Naive thymus-derived CD8-positive, alpha-beta T cell (primary cell): Measurements from ENCODE around the gene IGF2. TPM values are rescaled to one million over a fixed set of nuclear protein-coding genes. Genes with fewer than 3 reads are reported as not detected.

Experiments
- ATAC-seq, 2 donors: fragments of 150-1000 bp; cut with Tn5 transposase in 1 of 2; sonication (Bioruptor Pico), chemical (Tn5 transposase) in 1 of 2; 1 replicate in 1 of 2; 2 replicates in 1 of 2; pipeline ENCODE4 v1.10.0; 2021; ENCODE audit warnings: mild to moderate bottlenecking in 2 of 2, moderate library complexity in 2 of 2
- POLR2A ChIA-PET: fragments of 350-600 bp; sonication (Branson Sonifier 250); formaldehyde crosslinking; loops from one replicate; lab custom pipeline; 2021; ENCODE audit warnings: antibody characterized with exemption; lab: Charles Lee
- DNase-seq, 10 donors: peaks; one replicate each; pipeline versions ENCODE4 v3.0.0 to v3.0.0-alpha.2; 2020 to 2022
- H3K27ac Mint-ChIP-seq, 10 donors: one replicate each; pipeline ENCODE4 v1.8.0; 2020 to 2022; ENCODE audit warnings: mild to moderate bottlenecking in 10 of 10, mixed read lengths in 10 of 10, moderate library complexity in 4 of 10, inconsistent platforms in 1 of 10
- H3K27me3 Mint-ChIP-seq, 5 donors: one replicate each; pipeline ENCODE4 v1.8.0; 2021 to 2022; ENCODE audit warnings: mixed read lengths in 5 of 5
- H3K36me3 Mint-ChIP-seq, 3 donors: one replicate each; pipeline ENCODE4 v1.8.0; 2020 to 2022; ENCODE audit warnings: mixed read lengths in 3 of 3, mild to moderate bottlenecking in 2 of 3, inconsistent platforms in 1 of 3
- H3K4me1 Mint-ChIP-seq, 4 donors: one replicate each; pipeline ENCODE4 v1.8.0; 2021 to 2022; ENCODE audit warnings: mixed read lengths in 4 of 4
- H3K4me3 Mint-ChIP-seq, 10 donors: one replicate each; pipeline ENCODE4 v1.8.0; 2020 to 2022; ENCODE audit warnings: mild to moderate bottlenecking in 10 of 10, mixed read lengths in 10 of 10, moderate library complexity in 6 of 10, inconsistent platforms in 1 of 10
- H3K9me3 Mint-ChIP-seq, 9 donors: one replicate each; pipeline ENCODE4 v1.8.0; 2020 to 2022; ENCODE audit warnings: mixed read lengths in 9 of 9, mild to moderate bottlenecking in 3 of 9, inconsistent platforms in 1 of 9, moderate library complexity in 1 of 9
- polyA plus RNA-seq, 3 donors: library from polyadenylated mRNA; unstranded; fragments of 300-500 nt; fragmentation: Illumina TruSeq; gene quantifications; one replicate each; pipeline ENCODE4 v1.2.3, GENCODE V29; 2021
- total RNA-seq, 8 experiments: library from RNA in 2 of 8; stranded (reverse) in 2 of 8; gene quantifications; one replicate each; pipeline ENCODE4 v1.2.3 and lab custom pipeline; 2021 to 2026

IGF2 gene
- total and polyA plus RNA-seq, 5 experiments from 2014 or later = not detected

DNA sequence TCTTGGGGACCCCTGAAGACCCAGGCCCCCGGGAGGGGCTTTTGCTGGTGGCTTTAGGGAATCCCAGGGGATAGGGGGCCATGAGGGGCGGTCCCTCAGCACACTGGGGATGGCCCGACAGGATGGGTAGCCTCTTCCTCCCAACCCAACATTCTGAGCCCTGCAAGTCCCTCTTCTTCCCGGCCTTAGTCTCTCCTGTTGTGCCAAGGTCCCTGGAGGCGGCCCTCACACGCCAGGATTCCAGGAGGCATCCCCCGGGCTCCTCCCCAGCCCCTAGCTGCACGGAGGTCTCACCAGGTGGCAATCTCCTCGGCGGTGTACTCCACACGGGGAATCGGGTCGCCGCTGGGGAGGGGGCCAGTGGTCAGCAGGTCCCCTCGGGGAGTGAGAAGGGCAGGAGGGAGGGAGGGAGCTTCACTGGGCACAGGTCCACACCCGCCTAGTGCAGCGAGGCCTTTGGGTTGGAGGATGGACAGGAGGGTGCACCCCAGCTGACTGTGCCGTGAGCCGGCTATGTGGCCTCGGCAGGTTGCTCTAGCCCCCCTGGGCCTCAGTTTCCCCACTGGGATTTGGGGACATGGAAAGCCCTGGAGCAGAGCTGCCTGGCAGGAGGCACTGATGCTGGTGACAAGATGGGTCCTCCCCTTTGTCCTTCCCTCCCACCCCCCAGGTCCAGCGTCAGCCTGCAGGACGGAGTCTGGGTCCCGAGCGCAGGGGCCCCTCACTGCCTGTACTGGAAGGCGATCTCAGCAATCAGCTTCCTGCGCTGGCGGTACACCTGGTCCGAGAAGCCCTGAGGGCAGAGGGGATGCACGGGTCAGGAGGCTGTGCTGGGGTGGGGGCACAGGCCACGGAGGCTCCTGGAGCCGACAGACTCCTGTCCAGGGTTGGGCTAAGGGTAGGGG, 28.2 kb upstream of the IGF2 start:
- Mint-ChIP-seq H3K27me3 (peaks cover 0 to 24% (median 1%) of the 10 kb centered on the region in 5 donors), H3K9me3 (no peaks in the 10 kb centered on the region), H3K27ac (no peak overlapping the region), H3K4me3 (no peak overlapping the region), H3K36me3 (no peaks in the 10 kb centered on the region), H3K4me1 (no peaks in the 10 kb centered on the region)
- no peak for ATAC-seq
- POLR2A ChIA-PET = no interaction called here
- no peak for DNase-seq

DNA sequence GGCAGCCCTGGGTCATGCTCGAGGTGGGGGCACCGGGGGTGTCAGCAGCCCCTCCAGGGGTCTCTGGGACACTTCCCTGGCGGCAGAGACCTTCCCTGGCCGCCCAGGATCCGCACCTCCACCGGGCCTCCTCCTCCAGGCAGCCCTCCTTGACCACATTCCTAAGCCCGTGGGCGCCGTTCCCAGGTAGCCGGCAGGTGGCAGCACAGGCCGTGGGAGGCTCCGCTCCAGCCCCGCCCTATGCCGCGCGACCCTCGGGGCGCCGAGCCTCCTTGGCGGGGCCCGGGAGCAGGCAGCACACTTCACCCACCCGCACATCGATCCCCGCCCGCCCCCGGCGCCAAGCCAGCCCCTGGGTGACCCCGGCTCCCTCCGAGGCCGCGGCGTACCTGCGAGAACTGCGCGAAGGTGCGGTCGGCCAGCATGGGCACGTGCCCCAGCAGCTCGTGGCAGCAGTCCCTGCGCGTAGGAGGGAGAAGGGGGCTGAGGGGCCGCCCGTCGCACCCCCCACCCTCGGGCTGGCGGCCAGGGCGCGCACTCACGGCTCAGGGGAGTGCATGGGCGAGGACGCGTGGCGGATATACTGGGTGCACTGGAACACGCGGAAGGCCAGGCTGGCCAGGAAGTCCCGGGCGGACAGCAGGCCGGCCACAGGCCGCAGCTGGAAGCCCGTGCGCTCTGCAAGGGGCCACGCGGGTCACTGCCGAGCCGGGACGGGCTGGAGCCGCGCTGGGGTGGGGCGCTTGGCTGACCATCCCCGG, 27.1 kb upstream of the IGF2 start:
- peaks cover 0 to 24% (median 1%) of the 10 kb centered on the region in 5 donors for H3K27me3 Mint-ChIP-seq
- no peak overlapping the region for H3K4me3 Mint-ChIP-seq

DNA sequence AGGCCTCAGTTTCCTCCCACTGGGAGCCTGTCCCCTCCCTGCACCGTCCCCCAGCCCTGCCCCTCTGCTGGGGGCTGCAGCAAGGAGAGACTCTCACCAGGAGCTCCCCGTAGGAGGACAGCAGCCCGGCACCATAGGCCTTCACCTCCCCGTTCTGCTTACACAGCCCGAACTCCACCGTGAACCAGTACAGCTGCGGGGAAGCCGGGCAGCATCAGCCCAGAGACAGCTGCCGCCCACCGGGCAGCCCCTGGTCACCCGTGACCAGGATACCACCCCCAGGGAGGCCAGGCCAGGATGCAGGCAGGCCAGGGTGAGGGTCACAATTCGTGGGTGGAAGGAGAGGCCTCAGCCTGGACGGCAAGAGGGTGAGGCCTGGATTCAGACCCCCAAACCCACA, 26.4 kb upstream of the IGF2 start:
- DNase-seq (no peak), ATAC-seq (no peak)
- Mint-ChIP-seq H3K36me3 (no peaks in the 10 kb centered on the region), H3K27me3 (peaks cover 0 to 24% (median 1%) of the 10 kb centered on the region in 5 donors), H3K27ac (no peak overlapping the region), H3K9me3 (no peaks in the 10 kb centered on the region), H3K4me1 (no peaks in the 10 kb centered on the region), H3K4me3 (no peak overlapping the region)
- POLR2A ChIA-PET = no interaction called here

More for the DNA sequence above, 27.1 kb upstream of the IGF2 start:
- ATAC-seq = peak; percentile 82 to 83
- Mint-ChIP-seq H3K4me1 (no peaks in the 10 kb centered on the region), H3K27ac (no peak overlapping the region), H3K36me3 (no peaks in the 10 kb centered on the region), H3K9me3 (no peaks in the 10 kb centered on the region)
- DNase-seq = peak in 9 of 10 donors; percentile 17 to 53 (median 50)
- POLR2A ChIA-PET = no interaction called here

DNA sequence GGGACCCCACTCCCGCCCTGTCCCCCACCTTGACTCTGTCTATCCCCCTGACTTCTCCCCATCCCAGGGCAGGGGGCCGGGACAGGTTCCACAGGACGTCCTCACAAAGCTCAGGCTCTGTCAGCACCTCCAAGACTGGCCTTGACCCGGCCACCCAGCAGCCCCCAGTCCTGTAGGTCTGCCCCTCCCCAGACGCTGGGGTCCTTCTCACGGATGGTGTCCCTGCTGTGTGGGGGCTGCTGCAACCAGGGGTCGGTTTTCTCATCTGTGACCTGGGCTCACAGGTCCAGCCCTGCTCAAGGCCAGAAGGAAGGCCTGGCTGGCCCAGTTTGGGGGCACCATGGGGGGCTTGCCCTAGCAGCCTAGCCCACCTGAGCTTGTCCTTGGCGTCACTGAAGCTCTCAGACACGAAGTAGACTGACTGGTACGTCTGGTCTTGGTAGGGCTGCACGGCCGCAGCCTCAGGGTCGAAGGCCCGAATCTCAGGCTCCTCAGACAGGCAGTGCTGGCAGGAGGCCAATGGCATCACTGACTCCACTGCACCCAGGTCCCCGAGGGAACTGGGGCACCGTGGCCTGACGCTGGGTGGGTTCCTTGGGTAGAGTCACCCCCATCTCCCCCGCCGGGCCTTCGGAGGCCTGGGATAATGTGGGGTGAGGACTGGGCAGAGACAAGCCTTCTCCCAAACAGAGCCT, 25.8 kb upstream of the IGF2 start:
- H3K36me3 Mint-ChIP-seq = no peaks in the 10 kb centered on the region
- POLR2A ChIA-PET = interaction anchor here (1.1 kb wide), 1 partner anchor 236 kb away, joined by 3 read pairs; the partner anchor contains the start of gene TSSC4
- H3K27me3 Mint-ChIP-seq = peaks cover 0 to 24% (median 1%) of the 10 kb centered on the region in 5 donors

DNA sequence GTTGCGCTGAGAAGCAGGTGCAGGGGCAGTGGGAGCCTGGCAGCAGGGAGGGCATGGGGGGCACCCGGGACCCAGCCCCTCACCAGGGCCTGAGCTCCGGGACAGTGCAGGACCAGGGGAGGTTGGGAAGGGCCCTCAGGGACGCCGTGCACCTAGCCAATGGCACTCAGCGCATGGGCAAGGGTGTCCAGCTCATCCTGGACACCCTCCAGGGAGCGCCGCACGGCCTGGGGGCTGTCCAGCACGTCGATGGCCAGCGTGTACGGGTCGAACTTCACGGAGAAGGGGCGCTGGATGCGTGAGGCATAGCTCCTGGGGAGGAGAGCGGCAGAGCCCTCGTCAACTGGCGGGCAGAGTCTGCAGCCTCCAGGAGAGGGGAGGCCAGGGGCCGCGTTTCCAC, 24.9 kb upstream of the IGF2 start:
- Mint-ChIP-seq H3K4me1 (no peaks in the 10 kb centered on the region), H3K4me3 (no peak overlapping the region), H3K36me3 (no peaks in the 10 kb centered on the region), H3K27ac (no peak overlapping the region), H3K9me3 (no peaks in the 10 kb centered on the region), H3K27me3 (peaks cover 0 to 24% (median 2%) of the 10 kb centered on the region in 5 donors)
- DNase-seq (no peak), ATAC-seq (no peak)
- POLR2A ChIA-PET = interaction anchor here (1.1 kb wide), 1 partner anchor 237 kb away, joined by 3 read pairs; the partner anchor contains the start of gene TSSC4

More for the DNA sequence above, 25.8 kb upstream of the IGF2 start:
- ATAC-seq (no peak), DNase-seq (no peak)
- no peaks in the 10 kb centered on the region for H3K4me1 Mint-ChIP-seq
- no peak overlapping the region for H3K27ac Mint-ChIP-seq
- no peaks in the 10 kb centered on the region for H3K9me3 Mint-ChIP-seq
- no peak overlapping the region for H3K4me3 Mint-ChIP-seq

DNA sequence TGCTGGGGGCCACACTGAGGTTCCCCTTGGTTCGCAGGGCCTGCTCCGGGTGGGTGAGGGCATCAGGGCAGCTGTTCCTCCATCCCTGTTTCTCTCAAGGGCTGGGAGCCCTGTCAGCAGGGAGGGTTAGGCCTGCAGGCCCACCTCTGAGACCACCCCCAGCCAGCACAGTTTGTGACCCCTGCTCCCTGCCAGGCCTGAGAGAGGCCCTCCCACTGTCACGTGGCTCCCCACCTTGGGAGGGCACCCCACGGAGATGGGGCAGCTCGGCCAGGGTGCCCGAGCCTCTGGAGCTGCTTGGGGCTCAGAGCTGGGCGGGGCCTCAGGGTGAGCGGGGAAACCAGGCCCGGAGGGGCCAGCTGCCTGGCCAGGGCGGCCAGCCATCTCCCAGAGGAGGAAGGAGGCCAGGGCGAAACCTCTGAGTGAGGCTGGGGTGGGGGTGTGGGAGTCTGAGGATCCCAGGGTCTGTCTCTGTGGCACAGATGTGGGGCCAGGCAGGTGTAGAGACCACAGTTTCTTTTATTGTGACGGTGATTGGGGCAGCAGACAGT, 24.3 kb upstream of the IGF2 start:
- Mint-ChIP-seq H3K27me3 (peaks cover 0 to 24% (median 2%) of the 10 kb centered on the region in 5 donors), H3K27ac (no peak overlapping the region), H3K4me1 (no peaks in the 10 kb centered on the region), H3K4me3 (no peak overlapping the region), H3K9me3 (no peaks in the 10 kb centered on the region), H3K36me3 (no peaks in the 10 kb centered on the region)
- DNase-seq = no peak
- no peak for ATAC-seq
- POLR2A ChIA-PET = interaction anchor here (0.6 to 1.1 kb wide), 2 partner anchors 25 to 237 kb away, joined by 3 read pairs; partner anchors contain the start of gene TSSC4

DNA sequence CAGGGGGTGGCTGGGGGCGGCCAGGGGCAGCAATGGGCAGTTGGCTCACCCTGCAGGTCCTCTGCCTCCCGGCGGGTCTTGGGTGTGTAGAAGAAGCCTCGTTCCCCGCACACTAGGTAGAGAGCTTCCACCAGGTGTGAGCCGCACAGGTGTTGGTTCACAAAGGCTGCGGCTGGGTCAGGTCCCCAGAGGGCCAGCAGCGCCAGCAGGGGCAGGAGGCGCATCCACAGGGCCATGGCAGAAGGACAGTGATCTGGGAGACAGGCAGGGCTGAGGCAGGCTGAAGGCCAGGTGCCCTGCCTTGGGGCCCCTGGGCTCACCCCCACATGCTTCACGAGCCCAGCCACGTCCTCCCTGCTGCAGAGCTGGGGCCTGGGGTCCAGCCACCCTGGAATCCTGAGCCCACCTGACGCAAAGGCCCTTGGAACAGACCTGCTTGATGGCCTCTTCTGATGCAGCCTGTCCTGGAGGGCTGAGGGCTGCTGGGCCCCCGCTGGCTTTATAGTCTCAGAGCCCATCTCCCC, 21.6 kb upstream of the IGF2 start, which contains the start of gene INS:
TSS of gene INS (minus strand) at position 474 of the 524 bp plus-strand sequence. CDS start at position 236, 238 bp downstream.
- H3K27ac Mint-ChIP-seq = peak within 1 kb of the TSS in 1 of 10 donors; percentile 49
- peaks cover 0 to 19% (median 2%) of the 10 kb centered on the region in 5 donors for H3K27me3 Mint-ChIP-seq
- H3K4me3 Mint-ChIP-seq = no peak within 1 kb of the TSS
- DNase-seq (no peak), ATAC-seq (no peak)
- H3K4me1 Mint-ChIP-seq = no peaks in the 10 kb centered on the region
- POLR2A ChIA-PET = no interaction called here
- H3K36me3 Mint-ChIP-seq = no peaks in the 10 kb centered on the region
- H3K9me3 Mint-ChIP-seq = no peaks in the 10 kb centered on the region

DNA sequence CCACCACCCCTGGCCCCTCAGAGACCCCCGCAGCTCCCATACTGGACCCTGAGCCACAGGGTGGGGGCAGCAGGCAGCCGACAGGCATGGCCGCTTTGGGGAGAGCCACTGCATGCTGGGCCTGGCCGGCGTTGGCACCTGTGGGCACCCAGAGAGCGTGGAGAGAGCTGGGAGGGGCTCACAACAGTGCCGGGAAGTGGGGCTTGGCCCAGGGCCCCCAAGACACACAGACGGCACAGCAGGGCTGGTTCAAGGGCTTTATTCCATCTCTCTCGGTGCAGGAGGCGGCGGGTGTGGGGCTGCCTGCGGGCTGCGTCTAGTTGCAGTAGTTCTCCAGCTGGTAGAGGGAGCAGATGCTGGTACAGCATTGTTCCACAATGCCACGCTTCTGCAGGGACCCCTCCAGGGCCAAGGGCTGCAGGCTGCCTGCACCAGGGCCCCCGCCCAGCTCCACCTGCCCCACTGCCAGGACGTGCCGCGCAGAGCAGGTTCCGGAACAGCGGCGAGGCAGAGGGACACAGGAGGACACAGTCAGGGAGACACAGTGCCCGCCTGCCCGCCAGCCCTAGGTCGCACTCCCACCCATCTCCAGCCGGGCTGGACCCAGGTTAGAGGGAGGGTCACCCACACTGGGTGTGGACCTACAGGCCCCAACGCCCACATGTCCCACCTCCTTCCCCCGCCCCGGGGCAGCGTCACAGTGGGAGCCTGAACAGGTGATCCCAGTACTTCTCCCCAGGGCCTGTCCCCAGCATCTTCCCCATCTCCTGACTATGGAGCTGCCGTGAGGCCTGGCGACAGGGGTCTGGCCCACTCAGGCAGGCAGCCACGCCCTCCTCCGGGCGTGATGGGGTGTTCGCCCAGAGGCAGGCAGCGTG, 20.6 kb upstream of the IGF2 start:
- peaks cover 0 to 14% (median 2%) of the 10 kb centered on the region in 5 donors for H3K27me3 Mint-ChIP-seq
- no peak overlapping the region for H3K27ac Mint-ChIP-seq
- no peak overlapping the region for H3K4me3 Mint-ChIP-seq
- no peaks in the 10 kb centered on the region for H3K9me3 Mint-ChIP-seq
- no peaks in the 10 kb centered on the region for H3K36me3 Mint-ChIP-seq
- ATAC-seq (no peak), DNase-seq (no peak)
- no peaks in the 10 kb centered on the region for H3K4me1 Mint-ChIP-seq
- POLR2A ChIA-PET = no interaction called here

DNA sequence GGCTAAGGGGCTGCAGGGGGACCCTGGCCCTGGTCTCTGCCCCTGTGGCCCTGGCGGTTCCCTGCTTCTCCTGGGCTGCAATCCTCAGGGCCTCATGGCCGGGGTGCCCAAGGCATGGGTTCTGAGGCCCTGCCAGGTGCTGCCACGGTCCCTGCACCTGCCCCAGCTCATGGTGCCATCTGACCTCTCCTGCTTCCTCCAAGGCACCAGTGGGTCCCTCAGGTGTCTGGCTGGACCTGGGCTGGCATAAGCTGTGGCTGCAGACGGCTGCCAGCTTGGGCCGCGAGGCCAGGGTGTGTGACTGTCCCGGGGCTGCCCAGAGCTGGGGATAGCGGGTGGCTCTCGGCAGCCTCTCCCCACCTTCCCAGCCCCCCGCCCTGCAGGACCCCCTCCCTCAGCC, 19.8 kb upstream of the IGF2 start:
- Mint-ChIP-seq H3K4me3 (no peak overlapping the region), H3K36me3 (no peaks in the 10 kb centered on the region), H3K27ac (no peak overlapping the region), H3K9me3 (no peaks in the 10 kb centered on the region), H3K27me3 (peaks cover 0 to 9% (median 2%) of the 10 kb centered on the region in 5 donors), H3K4me1 (no peaks in the 10 kb centered on the region)
- no peak for DNase-seq
- ATAC-seq = no peak
- POLR2A ChIA-PET = no interaction called here

DNA sequence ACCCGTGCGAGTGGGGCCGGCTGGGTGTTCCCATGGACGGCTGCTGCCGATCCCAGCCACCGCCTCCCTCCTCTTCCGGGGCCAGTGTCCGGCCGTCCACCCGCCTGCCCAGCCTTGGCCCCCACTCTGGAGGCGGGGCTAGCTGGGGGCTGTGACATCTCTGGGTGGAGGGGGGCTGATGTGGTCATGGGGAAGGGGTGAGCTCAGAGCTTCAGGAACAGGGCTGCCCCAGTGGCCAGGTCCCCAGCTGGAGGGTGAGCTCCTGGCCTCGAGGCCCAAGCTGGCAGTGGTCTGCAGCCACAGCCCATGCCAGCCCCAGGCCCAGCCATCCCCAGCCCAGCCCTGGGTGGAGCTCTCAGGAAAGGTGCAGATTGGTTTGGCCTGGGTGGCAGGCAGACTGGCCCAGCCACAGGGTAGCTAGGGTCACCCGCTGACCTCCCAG, 19.1 kb upstream of the IGF2 start:
- ATAC-seq = no peak
- Mint-ChIP-seq H3K4me1 (no peaks in the 10 kb centered on the region), H3K27ac (no peak overlapping the region), H3K36me3 (no peaks in the 10 kb centered on the region), H3K4me3 (no peak overlapping the region), H3K9me3 (no peaks in the 10 kb centered on the region), H3K27me3 (peaks cover 0 to 9% (median 2%) of the 10 kb centered on the region in 5 donors)
- DNase-seq = no peak
- POLR2A ChIA-PET = no interaction called here

DNA sequence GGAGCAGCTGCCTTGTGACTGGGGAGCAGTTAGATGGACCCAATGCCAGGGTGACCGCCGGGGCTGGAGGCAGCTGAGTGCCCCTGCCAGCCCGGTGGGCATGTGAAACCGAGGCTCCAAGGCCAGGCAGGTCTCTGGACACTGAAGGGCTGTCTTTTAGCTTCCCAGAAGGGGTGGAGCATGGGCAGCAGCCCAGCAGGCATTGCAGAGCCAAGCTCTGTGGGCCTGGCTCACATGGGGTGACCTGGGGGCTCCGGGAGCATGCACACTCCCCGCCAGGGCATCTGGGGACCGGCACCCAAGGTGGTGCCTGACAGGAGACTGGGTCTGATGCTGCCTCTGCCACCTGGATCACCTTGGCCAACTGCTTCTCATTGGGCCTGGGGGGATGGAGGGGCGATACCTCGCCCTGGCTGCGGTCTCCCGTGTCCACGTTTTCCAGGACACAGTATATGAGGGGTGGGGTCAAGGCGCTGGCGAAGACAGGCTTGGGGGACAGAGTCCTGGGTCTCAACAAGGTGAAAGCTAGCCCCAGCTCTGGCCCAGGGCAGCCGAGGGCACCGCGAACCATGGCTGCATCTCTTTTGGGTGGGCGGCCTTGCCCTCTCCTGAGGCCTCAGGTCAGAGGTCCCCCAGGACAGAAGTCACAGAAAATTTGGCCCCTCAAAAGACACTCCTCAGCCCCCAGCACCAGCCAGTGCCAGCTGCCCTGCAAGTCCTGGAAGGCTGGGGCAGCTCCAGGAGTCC, 18.3 kb upstream of the IGF2 start:
- DNase-seq (no peak), ATAC-seq (no peak)
- Mint-ChIP-seq H3K4me3 (no peak overlapping the region), H3K4me1 (no peaks in the 10 kb centered on the region), H3K36me3 (no peaks in the 10 kb centered on the region), H3K27ac (no peak overlapping the region), H3K9me3 (no peaks in the 10 kb centered on the region), H3K27me3 (peaks cover 0 to 3% (median 0%) of the 10 kb centered on the region in 5 donors)
- POLR2A ChIA-PET = no interaction called here
